Naive thymus-derived CD4-positive, alpha-beta T cell (primary cell): ENCODE measurements around the gene GAL3ST3. TPM values are rescaled to one million over a fixed set of nuclear protein-coding genes. Genes with fewer than 3 reads are reported as not detected.
"Not testable (repeated sequence)": the region's sequence is repeated elsewhere in the genome, so short reads cannot be mapped to it uniquely, and the experiment has no call there.

Experiments used
- ATAC-seq: fragments of 150-1000 bp; cut with Tn5 transposase; 2 replicates; pipeline ENCODE4 v1.10.0; 2021; ENCODE audit warnings: mild to moderate bottlenecking, moderate library complexity
- CTCF ChIA-PET: fragments of 350-600 bp; sonication (Branson Sonifier 250); formaldehyde crosslinking; loops from one replicate; lab custom pipeline; 2021; ENCODE audit warnings: antibody characterized with exemption; lab: Charles Lee
- POLR2A ChIA-PET: fragments of 350-600 bp; sonication (Branson Sonifier 250); formaldehyde crosslinking; loops from one replicate; lab custom pipeline; 2021; ENCODE audit warnings: antibody characterized with exemption, inconsistent platforms; lab: Charles Lee
- DNase-seq, 9 donors: peaks; one replicate each; pipeline versions ENCODE4 v3.0.0 to v3.0.0-alpha.2; 2020 to 2022; ENCODE audit warnings: mixed read lengths in 1 of 9
- H3K27ac ChIP-seq: one replicate; pipeline ENCODE4 v1.7.0; 2013; ENCODE audit warnings: mild to moderate bottlenecking, low read depth, low read length, moderate library complexity
- H3K27me3 ChIP-seq, 2 donors: one replicate each; pipeline ENCODE4 v1.7.0; 2013; ENCODE audit warnings: low read length in 2 of 2, mild to moderate bottlenecking in 2 of 2, moderate library complexity in 2 of 2; ENCODE audit not compliant: control insufficient read depth in 2 of 2, insufficient read depth in 2 of 2
- H3K36me3 ChIP-seq, 3 experiments: 1 replicate in 2 of 3; 2 replicates in 1 of 3; pipeline ENCODE4 v1.7.0; 2013; ENCODE audit warnings: low read length in 3 of 3, mild to moderate bottlenecking in 3 of 3, moderate library complexity in 1 of 3; ENCODE audit not compliant: insufficient read depth in 3 of 3, control insufficient read depth in 2 of 3
- H3K4me1 ChIP-seq, 2 donors: one replicate each; pipeline ENCODE4 v1.7.0; 2013; ENCODE audit warnings: low read length in 2 of 2, mild to moderate bottlenecking in 2 of 2, moderate library complexity in 1 of 2; ENCODE audit not compliant: control insufficient read depth in 2 of 2, insufficient read depth in 2 of 2
- H3K4me3 ChIP-seq: 2 replicates; pipeline ENCODE4 v1.7.0; 2013; ENCODE audit warnings: mild to moderate bottlenecking, low read length
- H3K9me3 ChIP-seq, 3 experiments: 1 replicate in 2 of 3; 2 replicates in 1 of 3; pipeline ENCODE4 v1.7.0; 2013; ENCODE audit warnings: low read length in 3 of 3; ENCODE audit not compliant: control insufficient read depth in 2 of 3
- H3K27ac Mint-ChIP-seq, 9 donors: one replicate each; pipeline ENCODE4 v1.8.0; 2020 to 2022; ENCODE audit warnings: mixed read lengths in 9 of 9, mild to moderate bottlenecking in 8 of 9, moderate library complexity in 5 of 9, inconsistent platforms in 2 of 9
- H3K27me3 Mint-ChIP-seq, 5 donors: one replicate each; pipeline ENCODE4 v1.8.0; 2021 to 2022; ENCODE audit warnings: mixed read lengths in 5 of 5, mild to moderate bottlenecking in 1 of 5
- H3K36me3 Mint-ChIP-seq, 5 donors: one replicate each; pipeline ENCODE4 v1.8.0; 2020 to 2022; ENCODE audit warnings: mixed read lengths in 5 of 5, mild to moderate bottlenecking in 3 of 5, inconsistent platforms in 1 of 5
- H3K4me1 Mint-ChIP-seq, 7 donors: one replicate each; pipeline ENCODE4 v1.8.0; 2020 to 2022; ENCODE audit warnings: mixed read lengths in 7 of 7, mild to moderate bottlenecking in 3 of 7, inconsistent platforms in 1 of 7
- H3K4me3 Mint-ChIP-seq, 10 donors: one replicate each; pipeline ENCODE4 v1.8.0; 2020 to 2022; ENCODE audit warnings: mild to moderate bottlenecking in 10 of 10, mixed read lengths in 10 of 10, moderate library complexity in 6 of 10, inconsistent platforms in 2 of 10
- H3K9me3 Mint-ChIP-seq, 11 donors: one replicate each; pipeline ENCODE4 v1.8.0; 2020 to 2022; ENCODE audit warnings: mixed read lengths in 11 of 11, mild to moderate bottlenecking in 4 of 11, inconsistent platforms in 1 of 11, moderate library complexity in 1 of 11
- intact Hi-C, 2 donors: fragments of 100-400 bp; cut with micrococcal nuclease; formaldehyde crosslinking; loops; one replicate each; pipeline ENCODE4 v1.15.1; 2023
- polyA plus RNA-seq, 2 donors: library from polyadenylated mRNA; unstranded; fragments of 300-500 nt; fragmentation: Illumina TruSeq; gene quantifications; one replicate each; pipeline ENCODE4 v1.2.3, GENCODE V29; 2021
- total RNA-seq, 6 experiments: library from RNA in 5 of 6; stranded (reverse) in 5 of 6; gene quantifications; 1 replicate in 5 of 6; 2 replicates in 1 of 6; pipeline ENCODE4 v1.2.3 and lab custom pipeline; 2021 to 2026

GAL3ST3 gene, protein sequence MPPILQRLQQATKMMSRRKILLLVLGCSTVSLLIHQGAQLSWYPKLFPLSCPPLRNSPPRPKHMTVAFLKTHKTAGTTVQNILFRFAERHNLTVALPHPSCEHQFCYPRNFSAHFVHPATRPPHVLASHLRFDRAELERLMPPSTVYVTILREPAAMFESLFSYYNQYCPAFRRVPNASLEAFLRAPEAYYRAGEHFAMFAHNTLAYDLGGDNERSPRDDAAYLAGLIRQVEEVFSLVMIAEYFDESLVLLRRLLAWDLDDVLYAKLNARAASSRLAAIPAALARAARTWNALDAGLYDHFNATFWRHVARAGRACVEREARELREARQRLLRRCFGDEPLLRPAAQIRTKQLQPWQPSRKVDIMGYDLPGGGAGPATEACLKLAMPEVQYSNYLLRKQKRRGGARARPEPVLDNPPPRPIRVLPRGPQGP
- not detected for total RNA-seq
- polyA plus RNA-seq = not detected
- total RNA-seq (lab: John Stamatoyannopoulos, UW) = not detected

DNA sequence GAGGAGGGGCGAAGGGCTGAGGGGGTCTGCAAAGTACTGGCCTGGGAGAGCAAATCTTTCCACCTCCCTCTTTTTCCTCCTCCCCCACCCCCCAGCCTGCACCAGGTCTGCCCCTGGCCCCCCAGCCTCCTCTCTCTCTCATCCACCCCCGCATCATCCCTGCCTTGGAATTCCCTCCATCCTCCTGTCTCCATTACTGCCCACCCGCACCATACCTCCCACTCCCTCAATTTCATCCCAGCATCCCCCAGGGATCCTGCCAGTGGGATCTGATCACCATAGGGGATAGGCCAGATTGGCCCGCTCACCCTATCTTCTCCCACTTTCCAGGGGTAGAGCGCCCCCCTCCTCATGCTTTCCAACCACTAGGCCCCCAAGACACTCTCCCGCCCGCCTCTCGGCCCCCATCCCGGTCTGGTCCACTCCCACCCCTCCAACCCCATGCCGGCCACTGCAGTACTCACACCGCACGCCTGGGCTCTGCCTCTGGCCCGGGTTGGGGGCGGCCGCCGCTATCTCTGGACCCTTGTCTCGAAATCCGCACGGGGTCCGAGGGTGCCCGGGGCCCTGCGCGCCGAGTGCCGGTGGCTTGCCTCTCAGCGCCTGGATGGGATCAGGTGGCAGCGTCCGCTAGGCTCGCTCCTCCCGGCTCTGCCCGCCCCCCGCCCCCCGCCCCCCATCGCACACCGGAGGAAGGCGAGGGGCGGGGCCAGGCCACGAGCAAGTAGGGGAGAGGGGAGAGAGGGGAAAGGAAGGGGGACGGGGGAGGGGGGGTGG, at the start of gene GAL3ST3:
Gene GAL3ST3, minus strand, starts transcription at position 615 of the 777 bp plus-strand sequence. CDS start 3,746 bp downstream, outside the sequence.
- DNase-seq (no peak), ATAC-seq (no peak)
- Histone ChIP-seq H3K9me3 (no peaks in the 10 kb centered on the region), H3K27ac (no peak within 1 kb of the TSS), H3K4me1 (peaks cover 14 to 23% of the 10 kb centered on the region in 2 donors), H3K4me3 (no peak within 1 kb of the TSS), H3K36me3 (peaks cover 0 to 11% (median 0%) of the 10 kb centered on the region in 3 experiments), H3K27me3 (no peaks in the 10 kb centered on the region)
- POLR2A ChIA-PET = interaction anchor here (1.7 kb wide), 1 partner anchor 85 kb away, joined by 4 read pairs; no protein-coding TSS in a partner anchor
- intact Hi-C loops = no loop called here
- H3K9me3 Mint-ChIP-seq = peaks cover 0 to 2% (median 0%) of the 10 kb centered on the region in 11 donors
- CTCF ChIA-PET = interaction anchor here (0.5 to 0.7 kb wide), 2 partner anchors 54 to 86 kb away, joined by 3 read pairs; no protein-coding TSS in a partner anchor
- peaks cover 0 to 13% (median 0%) of the 10 kb centered on the region in 5 donors for H3K27me3 Mint-ChIP-seq
- peak within 1 kb of the TSS in 9 of 10 donors; percentile 21 to 74 (median 42) for H3K4me3 Mint-ChIP-seq
- peak within 1 kb of the TSS in 4 of 9 donors; percentile 14 to 78 (median 38) for H3K27ac Mint-ChIP-seq
- H3K4me1 Mint-ChIP-seq = peaks cover 25 to 50% (median 39%) of the 10 kb centered on the region in 7 donors
- H3K36me3 Mint-ChIP-seq = peaks cover 0 to 10% (median 4%) of the 10 kb centered on the region in 5 donors

DNA sequence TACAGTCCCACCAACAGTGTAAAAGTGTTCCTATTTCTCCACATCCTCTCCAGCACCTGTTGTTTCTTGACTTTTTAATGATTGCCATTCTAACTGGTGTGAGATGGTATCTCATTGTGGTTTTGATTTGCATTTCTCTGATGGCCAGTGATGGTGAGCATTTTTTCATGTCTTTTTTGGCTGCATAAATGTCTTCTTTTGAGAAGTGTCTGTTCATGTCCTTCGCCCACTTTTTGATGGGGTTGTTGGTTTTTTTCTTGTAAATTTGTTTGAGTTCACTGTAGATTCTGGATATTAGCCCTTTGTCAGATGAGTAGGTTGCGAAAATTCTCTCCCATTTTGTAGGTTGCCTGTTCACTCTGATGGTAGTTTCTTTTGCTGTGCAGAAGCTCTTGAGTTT, 43.2 kb upstream of the GAL3ST3 start:
- H3K9me3 ChIP-seq, H3K27ac ChIP-seq, H3K36me3 ChIP-seq, H3K4me3 Mint-ChIP-seq, POLR2A ChIA-PET, H3K27me3 Mint-ChIP-seq, DNase-seq, H3K9me3 Mint-ChIP-seq, H3K27me3 ChIP-seq, CTCF ChIA-PET, ATAC-seq, H3K27ac Mint-ChIP-seq, intact Hi-C loops, H3K4me3 ChIP-seq: not testable (repeated sequence)
- Mint-ChIP-seq H3K36me3 (peaks cover 0 to 24% (median 12%) of the 10 kb centered on the region in 5 donors), H3K4me1 (peaks cover 10 to 60% (median 43%) of the 10 kb centered on the region in 7 donors)
- H3K4me1 ChIP-seq = peaks cover 3 to 28% of the 10 kb centered on the region in 2 donors

DNA sequence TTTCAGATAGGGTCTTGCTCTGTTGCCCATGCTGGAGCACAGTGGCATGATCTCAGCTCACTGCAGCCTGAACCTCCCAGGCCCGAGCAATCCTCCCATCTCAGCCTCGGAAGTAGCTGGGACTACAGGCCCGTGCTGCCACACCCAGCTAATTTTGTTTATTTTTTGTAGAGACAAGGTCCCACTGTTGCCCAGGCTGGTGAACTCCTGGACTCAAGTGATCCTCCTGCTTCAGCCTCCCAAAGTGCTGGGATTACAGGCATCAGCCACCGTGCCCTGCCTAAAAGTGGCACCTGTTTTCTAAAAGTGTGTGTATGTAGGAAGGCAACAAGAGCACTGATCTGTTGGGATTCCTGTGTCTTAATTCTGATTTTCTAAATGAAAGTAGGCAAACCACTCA, 41.3 kb upstream of the GAL3ST3 start:
- H3K4me3 ChIP-seq = no peak overlapping the region
- peaks cover 0 to 2% (median 0%) of the 10 kb centered on the region in 11 donors for H3K9me3 Mint-ChIP-seq
- peaks cover 14 to 64% (median 49%) of the 10 kb centered on the region in 7 donors for H3K4me1 Mint-ChIP-seq
- no peak for ATAC-seq
- H3K4me3 Mint-ChIP-seq = peak overlapping the region in 3 of 10 donors; percentile 15 to 59 (median 29)
- H3K27ac Mint-ChIP-seq = peak overlapping the region in 4 of 9 donors; percentile 3 to 72 (median 50)
- no peak overlapping the region for H3K27ac ChIP-seq
- peaks cover 3 to 42% of the 10 kb centered on the region in 2 donors for H3K4me1 ChIP-seq
- no peak for DNase-seq
- H3K36me3 Mint-ChIP-seq = peaks cover 0 to 22% (median 12%) of the 10 kb centered on the region in 5 donors
- no peaks in the 10 kb centered on the region for H3K9me3 ChIP-seq
- ChIA-PET CTCF (interaction anchor here (0.7 to 0.8 kb wide), 2 partner anchors 9 to 157 kb away, joined by 3 to 5 read pairs; no protein-coding TSS in a partner anchor), POLR2A (interaction anchor here (0.6 to 2.0 kb wide), 2 partner anchors 9 to 13 kb away, joined by 3 to 9 read pairs; no protein-coding TSS in a partner anchor)
- H3K36me3 ChIP-seq = no peaks in the 10 kb centered on the region
- intact Hi-C loops = no loop called here
- H3K27me3 ChIP-seq = no peaks in the 10 kb centered on the region
- no peaks in the 10 kb centered on the region for H3K27me3 Mint-ChIP-seq

DNA sequence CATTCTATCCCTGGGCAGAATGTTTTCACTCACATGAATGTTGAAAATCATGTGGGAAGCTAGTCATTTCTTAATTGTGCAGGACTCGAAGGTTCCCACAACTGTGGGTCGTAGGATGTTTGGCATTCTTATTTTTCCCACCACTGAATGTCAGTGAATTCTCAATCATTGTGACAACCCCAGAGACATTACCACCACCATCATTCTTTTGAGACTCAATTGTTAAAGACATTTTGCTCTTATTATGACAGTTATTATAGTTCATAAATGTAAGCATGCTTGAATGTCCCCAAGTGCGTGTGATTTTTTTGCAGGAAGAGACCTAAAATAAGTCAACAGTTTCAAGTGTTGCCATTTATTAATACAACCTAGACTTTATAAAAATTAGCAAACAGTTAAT, 40.1 kb upstream of the GAL3ST3 start:
- peaks cover 0 to 22% (median 12%) of the 10 kb centered on the region in 5 donors for H3K36me3 Mint-ChIP-seq
- peak overlapping the region in 4 of 10 donors; percentile 7 to 59 (median 14) for H3K4me3 Mint-ChIP-seq
- H3K9me3 Mint-ChIP-seq = peaks cover 0 to 2% (median 0%) of the 10 kb centered on the region in 11 donors
- no peak overlapping the region for H3K27ac ChIP-seq
- H3K27me3 Mint-ChIP-seq = no peaks in the 10 kb centered on the region
- peaks cover 14 to 54% of the 10 kb centered on the region in 2 donors for H3K4me1 ChIP-seq
- intact Hi-C loops = no loop called here
- no peak for ATAC-seq
- POLR2A ChIA-PET = interaction anchor here (0.6 to 2.6 kb wide), 5 partner anchors 9 to 179 kb away, joined by 3 to 12 read pairs (median 3); partner anchors contain the start of gene RAB1B
- CTCF ChIA-PET = interaction anchor here (1.0 to 1.7 kb wide), 4 partner anchors 12 to 132 kb away, joined by 3 to 8 read pairs (median 4); no protein-coding TSS in a partner anchor
- peak overlapping the region in 8 of 9 donors; percentile 10 to 97 (median 66) for H3K27ac Mint-ChIP-seq
- H3K4me3 ChIP-seq = no peak overlapping the region
- H3K36me3 ChIP-seq = no peaks in the 10 kb centered on the region
- peaks cover 20 to 76% (median 61%) of the 10 kb centered on the region in 7 donors for H3K4me1 Mint-ChIP-seq
- no peak for DNase-seq
- no peaks in the 10 kb centered on the region for H3K9me3 ChIP-seq
- H3K27me3 ChIP-seq = no peaks in the 10 kb centered on the region

DNA sequence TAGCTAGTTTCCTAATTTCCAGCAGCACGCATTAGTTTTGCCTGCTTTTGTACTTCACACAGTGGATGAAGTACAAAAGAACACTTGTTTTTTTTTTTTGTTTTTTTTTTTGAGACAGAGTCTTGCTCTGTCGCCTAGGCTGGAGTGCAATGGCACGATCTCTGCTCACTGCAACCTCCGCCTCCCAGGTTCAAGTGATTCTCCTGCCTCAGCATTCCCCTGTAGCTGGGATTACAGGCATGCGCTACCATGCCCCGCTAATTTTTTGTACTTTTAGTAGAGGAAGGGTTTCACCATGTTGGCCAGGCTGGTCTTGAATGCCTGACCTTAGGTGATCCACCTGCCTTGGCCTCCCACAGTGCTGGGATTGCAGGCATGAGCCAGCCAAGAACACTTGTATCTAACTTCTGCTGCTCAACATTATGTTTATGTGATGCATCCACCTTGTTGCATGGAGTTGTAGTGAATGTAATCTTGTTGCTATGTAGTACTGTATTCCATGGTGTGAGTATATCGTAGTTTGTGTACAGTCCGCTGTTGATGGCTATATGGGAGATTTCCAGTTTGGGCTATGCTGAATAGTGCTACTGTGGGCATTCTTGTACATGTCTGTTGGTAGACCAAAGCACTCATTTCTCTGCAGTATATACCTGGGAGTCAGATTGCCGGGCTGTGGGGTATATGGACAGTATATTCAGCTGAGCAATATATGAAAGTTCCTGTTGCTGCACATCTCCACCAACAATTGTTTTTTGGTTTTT, 38.4 kb upstream of the GAL3ST3 start:
- H3K36me3 ChIP-seq = no peaks in the 10 kb centered on the region
- peaks cover 30 to 71% of the 10 kb centered on the region in 2 donors for H3K4me1 ChIP-seq
- peaks cover 33 to 87% (median 69%) of the 10 kb centered on the region in 7 donors for H3K4me1 Mint-ChIP-seq
- CTCF ChIA-PET = no interaction called here
- H3K27me3 Mint-ChIP-seq = no peaks in the 10 kb centered on the region
- peak overlapping the region in 9 of 10 donors; percentile 37 to 78 (median 62) for H3K4me3 Mint-ChIP-seq
- intact Hi-C loops = no loop called here
- no peak for ATAC-seq
- H3K9me3 ChIP-seq = no peaks in the 10 kb centered on the region
- no peak overlapping the region for H3K4me3 ChIP-seq
- H3K9me3 Mint-ChIP-seq = no peaks in the 10 kb centered on the region
- H3K27me3 ChIP-seq = no peaks in the 10 kb centered on the region
- peak overlapping the region in 8 of 9 donors; percentile 75 to 97 (median 85) for H3K27ac Mint-ChIP-seq
- H3K36me3 Mint-ChIP-seq = peaks cover 0 to 20% (median 12%) of the 10 kb centered on the region in 5 donors
- peak overlapping the region; percentile 32 for H3K27ac ChIP-seq
- no peak for DNase-seq
- POLR2A ChIA-PET = interaction anchor here (0.6 to 2.6 kb wide), 5 partner anchors 10 to 34 kb away, joined by 3 to 12 read pairs (median 4); no protein-coding TSS in a partner anchor
